ENCODE data around the gene PANK3.
A peak's percentile ranks its signal among the peaks of the same experiment; 100 is the strongest.
"Not testable (repeated sequence)": the region's sequence is repeated elsewhere in the genome, so short reads cannot be mapped to it uniquely, and the experiment has no call there.

PANK3 gene

GRCh38 chr5:168578538-168579487 is at the start of gene PANK3:
PANK3 (minus strand) TSS chr5:168579368; CDS start chr5:168579283, 85 bp downstream.
- DNase-seq (ENCODE audit: low spot score): no peak

- DNase-seq (ENCODE audit: low spot score): no peak
Observed at GRCh38 chr5:168624850-168625364, 45.7 kb upstream of the PANK3 start.

GRCh38 chr5:168620807-168621206 is 41.6 kb upstream of the PANK3 start:
- DNase-seq (ENCODE audit: low spot score): no peak

- DNase-seq (ENCODE audit: low spot score): no peak
Observed at GRCh38 chr5:168614661-168615060, 35.5 kb upstream of the PANK3 start.

- DNase-seq (ENCODE audit: low spot score): no peak
Observed at GRCh38 chr5:168613996-168614395, 34.8 kb upstream of the PANK3 start.

GRCh38 chr5:168613396-168613795 is 34.2 kb upstream of the PANK3 start:
- DNase-seq (ENCODE audit: low spot score): no peak

GRCh38 chr5:168612996-168613395 is 33.8 kb upstream of the PANK3 start:
- DNase-seq (ENCODE audit: low spot score): peak; percentile 40

- DNase-seq (ENCODE audit: low spot score): no peak
Observed at GRCh38 chr5:168612123-168612522, 33.0 kb upstream of the PANK3 start.

- no peak for DNase-seq (ENCODE audit: low spot score)
Observed at GRCh38 chr5:168611165-168611564, 32.0 kb upstream of the PANK3 start.

- no peak for DNase-seq (ENCODE audit: low spot score)
Observed at GRCh38 chr5:168609806-168610482, 30.8 kb upstream of the PANK3 start.

GRCh38 chr5:168608821-168609220 is 29.7 kb upstream of the PANK3 start:
- no peak for DNase-seq (ENCODE audit: low spot score)

GRCh38 chr5:168608386-168608785 is 29.2 kb upstream of the PANK3 start:
- no peak for DNase-seq (ENCODE audit: low spot score)

GRCh38 chr5:168607946-168608345 is 28.8 kb upstream of the PANK3 start:
- no peak for DNase-seq (ENCODE audit: low spot score)

- DNase-seq (ENCODE audit: low spot score): no peak
Observed at GRCh38 chr5:168606562-168606961, 27.4 kb upstream of the PANK3 start.

- DNase-seq (ENCODE audit: low spot score): no peak
Observed at GRCh38 chr5:168604436-168604835, 25.3 kb upstream of the PANK3 start.

GRCh38 chr5:168603746-168604145 is 24.6 kb upstream of the PANK3 start:
- DNase-seq (ENCODE audit: low spot score): no peak

- no peak for DNase-seq (ENCODE audit: low spot score)
Observed at GRCh38 chr5:168602517-168602916, 23.3 kb upstream of the PANK3 start.

GRCh38 chr5:168601972-168602371 is 22.8 kb upstream of the PANK3 start:
- no peak for DNase-seq (ENCODE audit: low spot score)

- no peak for DNase-seq (ENCODE audit: low spot score)
Observed at GRCh38 chr5:168600409-168600808, 21.2 kb upstream of the PANK3 start.

- DNase-seq (ENCODE audit: low spot score): no peak
Observed at GRCh38 chr5:168599826-168600225, 20.7 kb upstream of the PANK3 start.

GRCh38 chr5:168598639-168599038 is 19.5 kb upstream of the PANK3 start:
- DNase-seq (ENCODE audit: low spot score): no peak

- DNase-seq (ENCODE audit: low spot score): no peak
Observed at GRCh38 chr5:168596927-168597326, 17.8 kb upstream of the PANK3 start.

GRCh38 chr5:168596122-168596521 is 17.0 kb upstream of the PANK3 start:
- not testable (repeated sequence) for DNase-seq (ENCODE audit: low spot score)

Measured in CD4-positive, alpha-beta T cell treated with Interleukin-15 for 4 hours (primary cell).